HG03558 (cell line): ENCODE measurements around the gene MAD1L1.
"Not testable (repeated sequence)": the region's sequence is repeated elsewhere in the genome, so short reads cannot be mapped to it uniquely, and the experiment has no call there.

Experiments
- ATAC-seq: cut with Tn5 transposase; IDR thresholded peaks from one replicate; pipeline ENCODE4 v1.9.1; 2021; ENCODE audit warnings: moderate number of reproducible peaks; ENCODE audit not compliant: unreplicated experiment; ENCODE audit errors: extremely low read depth

The MAD1L1 gene

GRCh38 chr7:1872191-1873069 lies 360.3 kb downstream of the MAD1L1 start:
- no peak for ATAC-seq

GRCh38 chr7:1869452-1870130 lies 363.2 kb downstream of the MAD1L1 start:
- ATAC-seq, result no peak

- ATAC-seq, result no peak
Observed at GRCh38 chr7:1868516-1869165, 364.1 kb downstream of the MAD1L1 start.

- ATAC-seq, result no peak
Observed at GRCh38 chr7:1867370-1868260, 365.1 kb downstream of the MAD1L1 start.

- no peak for ATAC-seq
Observed at GRCh38 chr7:1866601-1867000, 366.1 kb downstream of the MAD1L1 start.

GRCh38 chr7:1865571-1866255 lies 367.0 kb downstream of the MAD1L1 start:
- no peak for ATAC-seq

GRCh38 chr7:1865000-1865555 lies 367.7 kb downstream of the MAD1L1 start:
- ATAC-seq, result no peak

GRCh38 chr7:1864161-1864940 lies 368.4 kb downstream of the MAD1L1 start:
- ATAC-seq, result no peak

GRCh38 chr7:1863091-1863900 lies 369.4 kb downstream of the MAD1L1 start:
- ATAC-seq, result no peak

GRCh38 chr7:1862560-1862959 lies 370.2 kb downstream of the MAD1L1 start:
- no peak for ATAC-seq

GRCh38 chr7:1861799-1862458 lies 370.8 kb downstream of the MAD1L1 start:
- no peak for ATAC-seq

- ATAC-seq, result not testable (repeated sequence)
Observed at GRCh38 chr7:1860881-1861798, 371.6 kb downstream of the MAD1L1 start.

GRCh38 chr7:1859266-1860035 lies 373.3 kb downstream of the MAD1L1 start:
- no peak for ATAC-seq

GRCh38 chr7:1858435-1859265 lies 374.1 kb downstream of the MAD1L1 start:
- ATAC-seq, result no peak
